PC-9 (cell line): ENCODE results near the gene AK8. TPM values are rescaled to one million over a fixed set of nuclear protein-coding genes. Genes with fewer than 3 reads are reported as not detected.

ENCODE experiments used
- BruUV-seq: library from RNA; stranded (reverse); fragments of 400-500 nt; replicated peaks from 2 replicates; lab custom pipeline; 2021; lab: Mats Ljungman, UMichigan
- CTCF ChIA-PET: fragments of 300-600 bp; sonication (Branson Sonifier 250); formaldehyde crosslinking; loops from one replicate; lab custom pipeline; 2022; ENCODE audit warnings: antibody characterized with exemption; lab: Charles Lee
- POLR2A ChIA-PET: fragments of 300-600 bp; sonication (Branson Sonifier 250); formaldehyde crosslinking; loops from one replicate; lab custom pipeline; 2022; ENCODE audit warnings: antibody characterized with exemption; ENCODE audit not compliant: unreplicated experiment; lab: Charles Lee
- DNase-seq, 2 experiments: peaks; one replicate each; pipeline versions ENCODE4 v3.0.0 to v3.0.0-alpha.2; 2015 to 2022; ENCODE audit warnings: mixed read lengths in 1 of 2
- H2AFZ ChIP-seq: fragments of 200-600 bp; sonication (generic); 2 replicates; pipeline ENCODE4 v1.8.1; 2017; ENCODE audit warnings: antibody characterized with exemption
- H3F3A ChIP-seq: fragments of 200-600 bp; sonication (generic); 2 replicates; pipeline ENCODE4 v1.8.1; 2017; ENCODE audit warnings: antibody characterized with exemption, mild to moderate bottlenecking, low read depth; ENCODE audit not compliant: insufficient read depth
- H3K27ac ChIP-seq: fragments of 200-600 bp; sonication (generic); 2 replicates; pipeline ENCODE4 v1.6.1; 2016; ENCODE audit warnings: mixed run types
- H3K27me3 ChIP-seq: fragments of 200-600 bp; sonication (generic); 2 replicates; pipeline ENCODE4 v1.6.1; 2016; ENCODE audit warnings: low read depth, mixed run types; ENCODE audit not compliant: insufficient read depth
- H3K36me3 ChIP-seq: fragments of 200-600 bp; sonication (generic); 2 replicates; pipeline ENCODE4 v1.6.1; 2016; ENCODE audit warnings: low read depth, mixed run types
- H3K4me1 ChIP-seq: fragments of 200-600 bp; sonication (generic); replicated peaks from 2 replicates; pipeline ENCODE4 v1.6.1; 2016; ENCODE audit warnings: mixed run types; ENCODE audit not compliant: insufficient read depth
- H3K4me2 ChIP-seq: fragments of 200-600 bp; sonication (generic); 2 replicates; pipeline ENCODE4 v1.6.1; 2017; ENCODE audit warnings: mixed run types
- H3K4me3 ChIP-seq: fragments of 200-600 bp; sonication (generic); 2 replicates; pipeline ENCODE4 v1.6.1; 2016; ENCODE audit warnings: mixed run types
- H3K79me2 ChIP-seq: fragments of 200-600 bp; sonication (generic); 2 replicates; pipeline ENCODE4 v1.6.1; 2017; ENCODE audit warnings: low read depth, mixed run types
- H3K9me2 ChIP-seq: fragments of 200-600 bp; sonication (generic); 2 replicates; pipeline ENCODE4 v1.8.1; 2017; ENCODE audit warnings: mild to moderate bottlenecking; ENCODE audit not compliant: insufficient read depth
- H3K9me3 ChIP-seq: fragments of 200-600 bp; sonication (generic); 2 replicates; pipeline ENCODE4 v1.8.1; 2016; ENCODE audit warnings: low read depth; ENCODE audit not compliant: insufficient read depth
- H4K20me1 ChIP-seq: fragments of 200-600 bp; sonication (generic); 2 replicates; pipeline ENCODE4 v1.8.1; 2017; ENCODE audit not compliant: insufficient read depth
- EZH2 ChIP-seq: fragments of 200-600 bp; sonication (generic); IDR thresholded peaks from 2 replicates; pipeline ENCODE4 v1.8.0; 2017; ENCODE audit warnings: antibody characterized with exemption, low read depth
- intact Hi-C: fragments of 100-400 bp; cut with micrococcal nuclease; formaldehyde crosslinking; loops from one replicate; pipeline ENCODE4 v1.10.0; 2022; ENCODE audit not compliant: unreplicated experiment
- total RNA-seq: library from RNA; stranded (reverse); gene quantifications from 2 replicates; pipeline ENCODE4 v1.2.3, GENCODE V29; 2021
- TF ChIP-seq, protein P1 (sequence below): fragments of 200-600 bp; sonication (generic); conservative IDR thresholded peaks from 2 replicates; pipeline ENCODE4 v1.6.1; 2017; ENCODE audit warnings: mixed run types, antibody characterized with exemption, mild to moderate bottlenecking, moderate library complexity

AK8 gene
- total RNA-seq, 1 experiment from 2014 or later, result 7.2 TPM

DNA sequence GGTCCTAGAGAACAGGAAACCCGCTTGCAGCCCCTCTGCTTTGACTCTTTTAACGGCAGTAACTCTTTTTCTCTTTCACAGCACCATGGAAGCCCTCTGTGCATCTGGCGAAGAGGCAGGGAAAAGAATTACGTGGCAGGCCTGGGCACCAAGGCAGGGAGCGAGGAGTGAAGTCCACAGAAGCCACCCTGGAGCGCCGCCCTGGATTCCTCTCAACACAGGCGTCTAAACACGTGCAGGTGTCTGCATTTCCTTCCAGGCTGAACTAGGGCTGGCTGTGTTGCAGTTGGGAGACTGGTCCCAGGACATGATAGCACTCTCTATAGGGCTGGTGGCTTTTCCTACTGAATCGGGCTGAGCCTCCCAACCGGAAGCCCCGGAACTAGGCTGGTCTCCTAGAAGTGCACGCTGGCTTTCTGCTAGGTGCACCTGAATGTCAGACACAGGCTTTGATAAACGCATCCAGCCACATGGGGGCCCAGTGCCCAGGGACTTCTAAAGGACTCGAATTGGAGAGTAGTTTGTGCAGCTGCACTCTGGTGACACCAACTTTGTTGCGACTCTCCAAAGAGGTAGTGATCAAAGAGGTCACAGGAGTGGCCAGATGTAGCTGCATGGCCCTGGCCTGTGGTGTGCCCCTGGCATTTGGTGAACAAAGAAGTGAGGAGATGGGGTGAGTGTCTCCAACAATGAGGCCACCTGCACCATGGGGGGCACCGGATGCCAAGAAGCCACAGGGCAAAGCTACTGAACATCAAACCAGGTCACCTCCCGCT lies 54.5 kb downstream of the AK8 start:
- Histone ChIP-seq H3K27me3 (peaks cover 8% of the 10 kb centered on the region; the same call in 1 of the 2 replicates), H3K79me2 (no peaks in the 10 kb centered on the region), H3K9me2 (no peaks in the 10 kb centered on the region), H4K20me1 (no peaks in the 10 kb centered on the region), H3K4me1 (no peaks in the 10 kb centered on the region), H3F3A (no peaks in the 10 kb centered on the region), H3K27ac (no peak overlapping the region), H3K4me3 (no peak overlapping the region), H3K9me3 (no peaks in the 10 kb centered on the region), H3K4me2 (no peak overlapping the region), H2AFZ (no peak overlapping the region), H3K36me3 (no peaks in the 10 kb centered on the region)
- DNase-seq, result no peak
- ChIA-PET POLR2A (no interaction called here), CTCF (no interaction called here)
- TF ChIP-seq, protein P1, sequence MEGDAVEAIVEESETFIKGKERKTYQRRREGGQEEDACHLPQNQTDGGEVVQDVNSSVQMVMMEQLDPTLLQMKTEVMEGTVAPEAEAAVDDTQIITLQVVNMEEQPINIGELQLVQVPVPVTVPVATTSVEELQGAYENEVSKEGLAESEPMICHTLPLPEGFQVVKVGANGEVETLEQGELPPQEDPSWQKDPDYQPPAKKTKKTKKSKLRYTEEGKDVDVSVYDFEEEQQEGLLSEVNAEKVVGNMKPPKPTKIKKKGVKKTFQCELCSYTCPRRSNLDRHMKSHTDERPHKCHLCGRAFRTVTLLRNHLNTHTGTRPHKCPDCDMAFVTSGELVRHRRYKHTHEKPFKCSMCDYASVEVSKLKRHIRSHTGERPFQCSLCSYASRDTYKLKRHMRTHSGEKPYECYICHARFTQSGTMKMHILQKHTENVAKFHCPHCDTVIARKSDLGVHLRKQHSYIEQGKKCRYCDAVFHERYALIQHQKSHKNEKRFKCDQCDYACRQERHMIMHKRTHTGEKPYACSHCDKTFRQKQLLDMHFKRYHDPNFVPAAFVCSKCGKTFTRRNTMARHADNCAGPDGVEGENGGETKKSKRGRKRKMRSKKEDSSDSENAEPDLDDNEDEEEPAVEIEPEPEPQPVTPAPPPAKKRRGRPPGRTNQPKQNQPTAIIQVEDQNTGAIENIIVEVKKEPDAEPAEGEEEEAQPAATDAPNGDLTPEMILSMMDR, result no peak
- TF ChIP-seq EZH2, result no peak
- intact Hi-C loops, result no loop called here
- BruUV-seq, result no TSS peak

- CTCF ChIA-PET, result no interaction called here
Observed at GRCh38 chr9:132820169-132820944, 57.7 kb downstream of the AK8 start.

GRCh38 chr9:132818588-132818987 lies 59.5 kb downstream of the AK8 start:
- TF ChIP-seq, protein P1, result no peak
- TF ChIP-seq EZH2, result no peak
- ChIA-PET CTCF (no interaction called here), POLR2A (no interaction called here)

More at GRCh38 chr9:132820169-132820944, 57.7 kb downstream of the AK8 start:
- Histone ChIP-seq H3K4me3 (no peak overlapping the region), H3K27ac (no peak overlapping the region), H2AFZ (no peak overlapping the region), H3K79me2 (no peaks in the 10 kb centered on the region), H4K20me1 (no peaks in the 10 kb centered on the region), H3K27me3 (peaks cover 13% of the 10 kb centered on the region; the same call in 1 of the 2 replicates), H3K36me3 (no peaks in the 10 kb centered on the region), H3K9me2 (no peaks in the 10 kb centered on the region), H3F3A (no peaks in the 10 kb centered on the region), H3K9me3 (no peaks in the 10 kb centered on the region), H3K4me1 (no peaks in the 10 kb centered on the region), H3K4me2 (no peak overlapping the region)
- intact Hi-C loops, result no loop called here
- no peak for DNase-seq
- TF ChIP-seq, protein P1, result no peak
- no peak for TF ChIP-seq EZH2
- POLR2A ChIA-PET, result no interaction called here
- no TSS peak for BruUV-seq

More at GRCh38 chr9:132818588-132818987, 59.5 kb downstream of the AK8 start:
- H3K27ac ChIP-seq, result no peak overlapping the region
- H2AFZ ChIP-seq, result no peak overlapping the region
- no peaks in the 10 kb centered on the region for H3K9me3 ChIP-seq
- H3K4me1 ChIP-seq, result no peaks in the 10 kb centered on the region
- no peak for DNase-seq
- H3K79me2 ChIP-seq, result no peaks in the 10 kb centered on the region
- H3F3A ChIP-seq, result no peaks in the 10 kb centered on the region
- H3K9me2 ChIP-seq, result no peaks in the 10 kb centered on the region
- intact Hi-C loops, result no loop called here
- H3K4me2 ChIP-seq, result no peak overlapping the region
- no peaks in the 10 kb centered on the region for H3K36me3 ChIP-seq
- no peaks in the 10 kb centered on the region for H4K20me1 ChIP-seq
- H3K27me3 ChIP-seq, result peaks cover 13% of the 10 kb centered on the region; the same call in 1 of the 2 replicates
- no peak overlapping the region for H3K4me3 ChIP-seq
- BruUV-seq, result no TSS peak
